Vagina (tissue), 2 donors: Measurements from ENCODE around the gene ADGRD2.

Experiments used
- CTCF ChIP-seq, 3 experiments: fragments of 450-650 bp in 2 of 3; fragments of 200-600 bp in 1 of 3; sonication (generic) in 1 of 3; IDR thresholded peaks; one replicate each; pipeline ENCODE4 v1.5.1; 2017 to 2019; ENCODE audit warnings: antibody characterized with exemption in 3 of 3, mild to moderate bottlenecking in 2 of 3, moderate library complexity in 2 of 3
- POLR2A ChIP-seq, 2 donors: fragments of 450-650 bp; IDR thresholded peaks; one replicate each; pipeline ENCODE4 v1.6.1; 2017; ENCODE audit warnings: antibody characterized with exemption in 2 of 2, mild to moderate bottlenecking in 2 of 2, moderate library complexity in 2 of 2
- POLR2AphosphoS5 ChIP-seq, 2 donors: sonication (generic); formaldehyde crosslinking; IDR thresholded peaks; one replicate each; pipeline ENCODE4 v1.9.0; 2017; ENCODE audit warnings: antibody characterized with exemption in 2 of 2, mild to moderate bottlenecking in 2 of 2, low read depth in 1 of 2; ENCODE audit not compliant: insufficient read depth in 1 of 2

- TF ChIP-seq CTCF (IDR thresholded peaks at IDR 0.05): no peak
- no peak for TF ChIP-seq POLR2A (IDR thresholded peaks at IDR 0.05)
- no peak for TF ChIP-seq POLR2AphosphoS5 (IDR thresholded peaks at IDR 0.05; ENCODE audit: insufficient read depth in 1 of 2, low read depth in 1 of 2)
Observed at GRCh38 chr9:124457887-124458431, 7.7 kb downstream of the ADGRD2 start.
